ENCODE results near the gene DYNLL1. TPM values are rescaled to one million over a fixed set of nuclear protein-coding genes. Genes with fewer than 3 reads are reported as not detected.

DYNLL1 gene
- total and polyA plus RNA-seq, 2 of the 13 experiments (the other 11 are each of a cell fraction or from before 2014, with no cell fraction given): 271 to 294 TPM

DNA sequence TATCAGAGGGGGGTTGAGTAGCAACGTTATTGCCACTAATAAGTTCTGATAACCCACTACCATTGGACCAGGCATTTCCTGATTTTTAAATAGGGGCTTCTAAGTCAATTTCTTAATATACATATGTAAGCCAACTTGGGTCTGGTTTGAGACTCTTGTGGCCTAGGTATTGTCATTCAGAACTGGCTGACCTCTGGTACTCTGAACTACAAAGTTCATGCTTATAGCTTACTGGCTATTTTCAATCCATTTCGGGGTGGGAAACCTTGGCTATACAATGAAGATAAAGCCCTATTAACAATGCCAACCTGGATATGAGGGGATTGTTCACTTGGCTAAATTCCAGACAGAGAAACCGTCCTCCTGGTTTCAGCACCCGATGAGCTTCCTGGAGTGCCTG is 8.7 kb downstream of the DYNLL1 start (continued):
- TF ChIP-seq ELF3 (CRISPR knock-in tag; IDR thresholded peaks at IDR 0.05) (no peak), ZNF34 (CRISPR knock-in tag; IDR thresholded peaks at IDR 0.05; ENCODE audit: borderline replicate concordance) (no peak)

DNA sequence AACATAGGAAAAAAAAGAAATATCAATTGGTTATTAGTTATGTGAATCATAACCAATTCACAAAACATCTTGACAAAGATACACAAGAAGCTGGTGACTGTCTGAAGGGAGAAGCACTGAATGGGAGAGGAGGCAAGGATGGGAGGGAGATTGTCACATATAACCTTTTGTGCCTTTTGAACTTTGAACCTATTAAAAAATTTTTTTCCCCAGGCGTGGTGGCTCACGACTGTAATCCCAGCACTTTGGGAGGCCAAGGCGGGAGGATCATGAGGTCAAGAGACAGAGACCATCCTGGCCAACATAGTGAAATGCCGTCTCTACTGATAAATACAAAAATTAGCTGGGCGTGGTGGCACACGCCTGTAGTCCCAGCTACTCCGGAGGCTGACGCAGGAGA is 12.6 kb downstream of the DYNLL1 start:
- ChIA-PET CTCF (ENCODE audit: low intra/inter-chr PET ratio, low total read pairs) (no interaction called here), POLR2A (interaction anchor here (1.1 to 1.2 kb wide), 2 partner anchors 10 to 187 kb away, joined by 3 to 4 read pairs; no protein-coding TSS in a partner anchor)
- Histone ChIP-seq H3K9me3 (ENCODE audit: low read length) (no peaks in the 10 kb centered on the region), H3K27ac (ENCODE audit: extremely low read length, insufficient read depth, low read length) (no peak overlapping the region), H3K36me3 (replicated peaks in 1 of 2; ENCODE audit: control insufficient read depth in 1 of 2, insufficient read depth in 2 of 2, low read length in 2 of 2) (peaks cover 3 to 24% of the 10 kb centered on the region in 2 experiments; a peak in 3 of 5 replicates), H3K9ac (ENCODE audit: insufficient read depth, low read depth, low read length) (no peak overlapping the region), H3K4me2 (ENCODE audit: low read depth, low read length) (no peak overlapping the region), H3K4me1 (ENCODE audit: insufficient read depth, low read length) (peaks cover 8% of the 10 kb centered on the region), H3K79me2 (ENCODE audit: insufficient read depth, low read length) (no peaks in the 10 kb centered on the region), H3K4me3 (replicated peaks in 1 of 3; ENCODE audit: insufficient read depth in 1 of 3, low read depth in 2 of 3, low read length in 3 of 3) (no peak overlapping the region), H3K27me3 (ENCODE audit: control insufficient read depth in 1 of 2, insufficient read depth in 2 of 2, low read length in 2 of 2) (no peaks in the 10 kb centered on the region), H2AFZ (ENCODE audit: low read length) (no peak overlapping the region), H4K20me1 (ENCODE audit: insufficient read depth, low read length) (no peaks in the 10 kb centered on the region)
- no TSS peak for BruUV-seq (replicated peaks)
- no peak for DNase-seq (ENCODE audit: low spot score)
- in situ Hi-C loops (cut with HindIII; ENCODE audit: extremely low pct_ligation_motif_present, low pct_unique_long_range_greater_than_20kb) (no loop called here), intact Hi-C loops (cut with micrococcal nuclease; ENCODE audit: unreplicated experiment) (no loop called here)
- no peak for ATAC-seq
- no peak for FAIRE-seq
- 85% methylated on average over 8 of the region's 8 CpGs for WGBS (ENCODE audit: low lambda C conversion rate)
- TF ChIP-seq MYC (CRISPR knock-in tag; IDR thresholded peaks at IDR 0.05; ENCODE audit: borderline replicate concordance): no peak
- TF ChIP-seq, protein P1, sequence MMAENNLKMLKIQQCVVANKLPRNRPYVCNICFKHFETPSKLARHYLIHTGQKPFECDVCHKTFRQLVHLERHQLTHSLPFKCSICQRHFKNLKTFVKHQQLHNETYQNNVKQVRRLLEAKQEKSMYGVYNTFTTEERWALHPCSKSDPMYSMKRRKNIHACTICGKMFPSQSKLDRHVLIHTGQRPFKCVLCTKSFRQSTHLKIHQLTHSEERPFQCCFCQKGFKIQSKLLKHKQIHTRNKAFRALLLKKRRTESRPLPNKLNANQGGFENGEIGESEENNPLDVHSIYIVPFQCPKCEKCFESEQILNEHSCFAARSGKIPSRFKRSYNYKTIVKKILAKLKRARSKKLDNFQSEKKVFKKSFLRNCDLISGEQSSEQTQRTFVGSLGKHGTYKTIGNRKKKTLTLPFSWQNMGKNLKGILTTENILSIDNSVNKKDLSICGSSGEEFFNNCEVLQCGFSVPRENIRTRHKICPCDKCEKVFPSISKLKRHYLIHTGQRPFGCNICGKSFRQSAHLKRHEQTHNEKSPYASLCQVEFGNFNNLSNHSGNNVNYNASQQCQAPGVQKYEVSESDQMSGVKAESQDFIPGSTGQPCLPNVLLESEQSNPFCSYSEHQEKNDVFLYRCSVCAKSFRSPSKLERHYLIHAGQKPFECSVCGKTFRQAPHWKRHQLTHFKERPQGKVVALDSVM (CRISPR knock-in tag; IDR thresholded peaks at IDR 0.05): peak; percentile 60; the same call in 1 of the 2 replicates

DNA sequence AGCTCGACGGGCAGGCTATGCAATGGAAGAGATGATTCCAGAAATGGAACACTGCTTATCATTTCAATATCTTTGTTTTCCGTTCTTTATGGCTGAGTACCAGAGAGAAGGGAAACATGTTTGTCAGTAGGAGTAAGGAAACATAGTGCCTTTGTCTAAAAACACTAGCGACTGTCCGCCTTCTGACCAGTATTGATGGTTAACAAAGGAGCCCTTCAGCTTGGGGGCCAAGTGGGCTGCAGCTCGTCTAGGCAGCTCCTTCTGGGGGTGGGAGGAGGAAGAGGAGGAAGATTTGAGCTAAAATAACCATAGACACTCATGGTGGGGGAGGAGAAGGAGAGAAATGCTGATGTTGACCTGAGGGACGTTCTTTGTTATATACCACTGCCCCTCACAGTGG is 18.1 kb downstream of the DYNLL1 start:
- H3K4me3 ChIP-seq (replicated peaks in 1 of 3; ENCODE audit: insufficient read depth in 1 of 3, low read depth in 2 of 3, low read length in 3 of 3): no peak overlapping the region
- POLR2A ChIA-PET: interaction anchor here (0.7 kb wide), 2 partner anchors 68 to 456 kb away, joined by 3 to 4 read pairs; no protein-coding TSS in a partner anchor
- no peak for TF ChIP-seq RAD51 (IDR thresholded peaks at IDR 0.05; ENCODE audit: borderline replicate concordance)
- TF ChIP-seq ERF (CRISPR knock-in tag; IDR thresholded peaks at IDR 0.05): no peak
- TF ChIP-seq, protein P2, sequence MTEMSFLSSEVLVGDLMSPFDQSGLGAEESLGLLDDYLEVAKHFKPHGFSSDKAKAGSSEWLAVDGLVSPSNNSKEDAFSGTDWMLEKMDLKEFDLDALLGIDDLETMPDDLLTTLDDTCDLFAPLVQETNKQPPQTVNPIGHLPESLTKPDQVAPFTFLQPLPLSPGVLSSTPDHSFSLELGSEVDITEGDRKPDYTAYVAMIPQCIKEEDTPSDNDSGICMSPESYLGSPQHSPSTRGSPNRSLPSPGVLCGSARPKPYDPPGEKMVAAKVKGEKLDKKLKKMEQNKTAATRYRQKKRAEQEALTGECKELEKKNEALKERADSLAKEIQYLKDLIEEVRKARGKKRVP (CRISPR knock-in tag; IDR thresholded peaks at IDR 0.05): no peak
- no peak for TF ChIP-seq CCAR2 (optimal IDR thresholded peaks at IDR 0.05; ENCODE audit: low read depth, low read length)
- TF ChIP-seq DNMT1 (CRISPR knock-in tag; IDR thresholded peaks at IDR 0.05): no peak
- no peak for TF ChIP-seq HNRNPK (IDR thresholded peaks at IDR 0.05; ENCODE audit: low read depth, low read length, poor library complexity, severe bottlenecking)
- no peak for TF ChIP-seq ZFP82 (CRISPR knock-in tag; IDR thresholded peaks at IDR 0.05; ENCODE audit: borderline replicate concordance)
- TF ChIP-seq BORCS8-MEF2B (CRISPR knock-in tag; IDR thresholded peaks at IDR 0.05): no peak
- no peak for TF ChIP-seq ZNF282 (IDR thresholded peaks at IDR 0.05; ENCODE audit: partially characterized antibody)
- TF ChIP-seq POLR2G (IDR thresholded peaks at IDR 0.05; ENCODE audit: low read depth, low read length): no peak

More for the DNA sequence above, 18.1 kb downstream of the DYNLL1 start:
- CTCF ChIA-PET (ENCODE audit: low intra/inter-chr PET ratio, low total read pairs): no interaction called here
- H3K4me2 ChIP-seq (ENCODE audit: low read depth, low read length): no peak overlapping the region
- WGBS (ENCODE audit: low lambda C conversion rate): 95% methylated on average over 7 of the region's 7 CpGs
- no peaks in the 10 kb centered on the region for H3K79me2 ChIP-seq (ENCODE audit: insufficient read depth, low read length)
- peaks cover 1 to 22% of the 10 kb centered on the region in 2 experiments; a peak in 4 of 5 replicates for H3K36me3 ChIP-seq (replicated peaks in 1 of 2; ENCODE audit: control insufficient read depth in 1 of 2, insufficient read depth in 2 of 2, low read length in 2 of 2)
- DNase-seq (ENCODE audit: low spot score): no peak
- H3K27me3 ChIP-seq (ENCODE audit: control insufficient read depth in 1 of 2, insufficient read depth in 2 of 2, low read length in 2 of 2): no peaks in the 10 kb centered on the region
- no peak for FAIRE-seq
- BruUV-seq (replicated peaks): no TSS peak
- no peaks in the 10 kb centered on the region for H4K20me1 ChIP-seq (ENCODE audit: insufficient read depth, low read length)
- ATAC-seq: no peak
- no peaks in the 10 kb centered on the region for H3K4me1 ChIP-seq (ENCODE audit: insufficient read depth, low read length)
- no peaks in the 10 kb centered on the region for H3K9me3 ChIP-seq (ENCODE audit: low read length)
- in situ Hi-C loops (cut with HindIII; ENCODE audit: extremely low pct_ligation_motif_present, low pct_unique_long_range_greater_than_20kb): no loop called here
- H2AFZ ChIP-seq (ENCODE audit: low read length): no peak overlapping the region
- intact Hi-C loops (cut with micrococcal nuclease; ENCODE audit: unreplicated experiment): no loop called here
- no peak overlapping the region for H3K27ac ChIP-seq (ENCODE audit: extremely low read length, insufficient read depth, low read length)
- no peak overlapping the region for H3K9ac ChIP-seq (ENCODE audit: insufficient read depth, low read depth, low read length)
